ENCODE results near the gene CAND2. TPM values are rescaled to one million over a fixed set of nuclear protein-coding genes. Genes with fewer than 3 reads are reported as not detected.
A peak's percentile ranks its signal among the peaks of the same experiment; 100 is the strongest.
"Not testable (repeated sequence)": the region's sequence is repeated elsewhere in the genome, so short reads cannot be mapped to it uniquely, and the experiment has no call there.

Gene CAND2
- total RNA-seq, 4 donors from 2014 or later: 9.7 to 18.0 (median 12.4) TPM

- Histone ChIP-seq H3K4me3 (replicated peaks in 1 of 3) (no peak overlapping the region), H3K36me3 (no peaks in the 10 kb centered on the region), H3K4me1 (peaks cover 5 to 21% of the 10 kb centered on the region in 2 donors), H3K27me3 (peaks cover 5% of the 10 kb centered on the region), H3K9me3 (no peaks in the 10 kb centered on the region), H3K27ac (no peak overlapping the region)
- TF ChIP-seq POLR2A (IDR thresholded peaks at IDR 0.05): no peak
- no peak for DNase-seq
- intact Hi-C loops (cut with DNase I): no loop called here
- 83 to 84% methylated on average over 12 of the region's 12 CpGs for WGBS, 2 donors
Observed at GRCh38 chr3:12871404-12871983, 75.0 kb downstream of the CAND2 start.

GRCh38 chr3:12875857-12876836 lies 79.7 kb downstream of the CAND2 start:
- WGBS, 2 donors: 50% methylated on average over 7 of the region's 60 CpGs; no CpG with 5 or more reads in 1 of the 2 donors
- Histone ChIP-seq H3K36me3 (no peaks in the 10 kb centered on the region), H3K4me3 (replicated peaks in 1 of 3) (peak overlapping the region in 1 of 3 donors; percentile 14), H3K27ac (no peak overlapping the region), H3K27me3 (peaks cover 6% of the 10 kb centered on the region), H3K4me1 (peaks cover 5 to 8% of the 10 kb centered on the region in 2 donors), H3K9me3 (no peaks in the 10 kb centered on the region)
- TF ChIP-seq POLR2A (IDR thresholded peaks at IDR 0.05): no peak
- peak in 1 of 6 experiments; percentile 12 for TF ChIP-seq CTCF (IDR thresholded peaks at IDR 0.05)
- intact Hi-C loops (cut with DNase I): no loop called here
- peak; percentile 27 to 42 for DNase-seq

GRCh38 chr3:12877040-12877439 lies 80.6 kb downstream of the CAND2 start:
- Histone ChIP-seq H3K9me3 (no peaks in the 10 kb centered on the region), H3K4me1 (peaks cover 5 to 8% of the 10 kb centered on the region in 2 donors), H3K27ac (no peak overlapping the region), H3K27me3 (peaks cover 6% of the 10 kb centered on the region), H3K36me3 (no peaks in the 10 kb centered on the region), H3K4me3 (replicated peaks in 1 of 3) (no peak overlapping the region)
- no peak for TF ChIP-seq POLR2A (IDR thresholded peaks at IDR 0.05)
- TF ChIP-seq CTCF (IDR thresholded peaks at IDR 0.05): no peak
- intact Hi-C loops (cut with DNase I): no loop called here
- WGBS, 2 donors: 88 to 92% methylated on average over 5 to 6 of the region's 7 CpGs
- no peak for DNase-seq

GRCh38 chr3:12878141-12878574 lies 81.7 kb downstream of the CAND2 start:
- no CpG with 5 or more reads among the region's 2 CpGs for WGBS, 2 donors
- Histone ChIP-seq H3K27me3 (peaks cover 6% of the 10 kb centered on the region), H3K27ac (no peak overlapping the region), H3K9me3 (no peaks in the 10 kb centered on the region), H3K36me3 (no peaks in the 10 kb centered on the region), H3K4me3 (replicated peaks in 1 of 3) (no peak overlapping the region), H3K4me1 (peaks cover 5 to 8% of the 10 kb centered on the region in 2 donors)
- no peak for DNase-seq
- intact Hi-C loops (cut with DNase I): no loop called here
- TF ChIP-seq CTCF (IDR thresholded peaks at IDR 0.05) (no peak), POLR2A (IDR thresholded peaks at IDR 0.05) (no peak)

GRCh38 chr3:12878758-12879157 lies 82.3 kb downstream of the CAND2 start:
- WGBS, 2 donors: 70 to 71% methylated on average over 2 of the region's 2 CpGs
- DNase-seq; H3K9me3 ChIP-seq; H3K27ac ChIP-seq; H3K4me1 ChIP-seq; intact Hi-C loops (cut with DNase I); H3K27me3 ChIP-seq; H3K36me3 ChIP-seq; H3K4me3 ChIP-seq (replicated peaks in 1 of 3): not testable (repeated sequence)

All from thyroid gland (tissue), 4 donors.